H1 (cell line): ENCODE measurements around the gene CADM1. TPM values are rescaled to one million over a fixed set of nuclear protein-coding genes. Genes with fewer than 3 reads are reported as not detected.

ENCODE experiments used
- CTCF ChIA-PET: fragments of 300-600 bp; sonication (Branson Sonifier 250); formaldehyde crosslinking; loops from one replicate; lab custom pipeline; 2021; ENCODE audit not compliant: partially characterized antibody; lab: Charles Lee
- POLR2A ChIA-PET: fragments of 300-600 bp; sonication (Branson Sonifier 250); formaldehyde crosslinking; loops from one replicate; lab custom pipeline; 2021; ENCODE audit warnings: inconsistent platforms; ENCODE audit not compliant: partially characterized antibody; lab: Charles Lee
- DNase-seq, 2 experiments: peaks; one replicate each; pipeline versions ENCODE4 v3.0.0 to v3.0.0-alpha.2; 2010 to 2022; ENCODE audit warnings: low spot score in 2 of 2, low read depth in 1 of 2, mixed read lengths in 1 of 2
- FAIRE-seq: peaks from 2 replicates; lab custom pipeline; 2011; peaks lifted over from hg19 to GRCh38; lab: Jason Lieb, UNC
- H2AFZ ChIP-seq: 2 replicates; pipeline ENCODE4 v1.8.1; 2012; ENCODE audit warnings: low read length, inconsistent platforms
- H2AK5ac ChIP-seq: 2 replicates; pipeline ENCODE4 v1.6.1; 2013; ENCODE audit warnings: low read depth, low read length
- H2BK120ac ChIP-seq: replicated peaks from 2 replicates; pipeline ENCODE3; 2013; ENCODE audit warnings: low read depth, low read length, inconsistent platforms
- H2BK12ac ChIP-seq: 2 replicates; pipeline ENCODE4 v1.6.1; 2013; ENCODE audit warnings: low read depth, low read length
- H2BK15ac ChIP-seq: 2 replicates; pipeline ENCODE4 v1.6.1; 2013; ENCODE audit warnings: low read length
- H2BK20ac ChIP-seq: 2 replicates; pipeline ENCODE4 v1.6.1; 2013; ENCODE audit warnings: low read length
- H2BK5ac ChIP-seq: 2 replicates; pipeline ENCODE4 v1.6.1; 2013; ENCODE audit warnings: low read depth, low read length
- H3K14ac ChIP-seq: 2 replicates; pipeline ENCODE4 v1.6.1; 2013; ENCODE audit warnings: inconsistent platforms; ENCODE audit not compliant: insufficient read length
- H3K18ac ChIP-seq: 2 replicates; pipeline ENCODE4 v1.6.1; 2013; ENCODE audit warnings: low read length; ENCODE audit errors: extremely low read depth
- H3K23ac ChIP-seq: 2 replicates; pipeline ENCODE4 v1.6.1; 2013; ENCODE audit warnings: inconsistent platforms; ENCODE audit not compliant: insufficient read length
- H3K23me2 ChIP-seq: 2 replicates; pipeline ENCODE4 v1.6.1; 2013; ENCODE audit warnings: low read depth, low read length
- H3K27ac ChIP-seq: 2 replicates; pipeline ENCODE4 v1.6.1; 2011; ENCODE audit warnings: low read depth, low read length, inconsistent platforms
- H3K27me3 ChIP-seq, 4 experiments: replicated peaks in 1 of 4; 1 replicate in 1 of 4; 2 replicates in 3 of 4; pipeline versions ENCODE4 v1.6.1 to v1.8.1; 2011 to 2013; ENCODE audit warnings: low read length in 3 of 4, mild to moderate bottlenecking in 3 of 4, inconsistent platforms in 2 of 4, mixed read lengths in 2 of 4, moderate library complexity in 1 of 4; ENCODE audit not compliant: control insufficient read depth in 3 of 4, insufficient read depth in 3 of 4; ENCODE audit errors: extremely low read depth in 1 of 4
- H3K36me3 ChIP-seq, 4 experiments: 2 replicates each; pipeline versions ENCODE4 v1.6.1 to v1.8.1; 2011 to 2013; ENCODE audit warnings: mild to moderate bottlenecking in 4 of 4, low read length in 3 of 4, moderate library complexity in 2 of 4, control low read depth in 1 of 4, inconsistent platforms in 1 of 4; ENCODE audit not compliant: insufficient read depth in 4 of 4, control insufficient read depth in 2 of 4
- H3K4ac ChIP-seq: replicated peaks from 2 replicates; pipeline ENCODE3; 2013; ENCODE audit warnings: low read length, low read depth, mixed read lengths, inconsistent platforms; ENCODE audit not compliant: insufficient read length
- H3K4me1 ChIP-seq, 4 experiments: replicated peaks in 1 of 4; 1 replicate in 1 of 4; 2 replicates in 3 of 4; pipeline versions ENCODE4 v1.6.1 to v1.8.1; 2011 to 2013; ENCODE audit warnings: low read length in 3 of 4, inconsistent platforms in 2 of 4, mixed read lengths in 1 of 4; ENCODE audit not compliant: insufficient read depth in 4 of 4, control insufficient read depth in 3 of 4
- H3K4me2 ChIP-seq, 2 experiments: 2 replicates each; pipeline versions ENCODE4 v1.6.1 to v1.8.1; 2011 to 2013; ENCODE audit warnings: low read depth in 2 of 2, low read length in 2 of 2, control low read depth in 1 of 2, inconsistent platforms in 1 of 2, mild to moderate bottlenecking in 1 of 2; ENCODE audit not compliant: insufficient read depth in 1 of 2
- H3K4me3 ChIP-seq, 4 experiments: fragments of 200-600, 300-600 bp in 1 of 4; sonication (generic), shearing (Covaris generic), sonication (Bioruptor Twin) in 1 of 4; 2 replicates each; pipeline versions ENCODE4 v1.5.1 to v1.8.1; 2011 to 2016; ENCODE audit warnings: low read length in 4 of 4, low read depth in 3 of 4, control low read depth in 2 of 4, inconsistent platforms in 2 of 4, mild to moderate bottlenecking in 2 of 4, mixed read lengths in 1 of 4, moderate library complexity in 1 of 4; ENCODE audit not compliant: insufficient read depth in 2 of 4; ENCODE audit errors: extremely low read depth in 1 of 4
- H3K56ac ChIP-seq: replicated peaks from 2 replicates; pipeline ENCODE3; 2013; ENCODE audit warnings: low read depth, mild to moderate bottlenecking, mixed read lengths, low read length, inconsistent platforms; ENCODE audit not compliant: insufficient read length
- H3K79me1 ChIP-seq: 2 replicates; pipeline ENCODE4 v1.6.1; 2013; ENCODE audit warnings: low read depth, low read length, control low read depth
- H3K79me2 ChIP-seq, 2 experiments: 2 replicates each; pipeline versions ENCODE4 v1.6.1 to v1.8.1; 2012 to 2013; ENCODE audit warnings: low read length in 2 of 2, mild to moderate bottlenecking in 2 of 2, inconsistent platforms in 1 of 2; ENCODE audit not compliant: insufficient read depth in 2 of 2, control insufficient read depth in 1 of 2
- H3K9ac ChIP-seq, 4 experiments: replicated peaks in 1 of 4; 1 replicate in 1 of 4; 2 replicates in 3 of 4; pipeline versions ENCODE4 v1.6.1 to v1.8.1; 2011 to 2013; ENCODE audit warnings: low read depth in 3 of 4, low read length in 3 of 4, control low read depth in 2 of 4, mild to moderate bottlenecking in 2 of 4, moderate library complexity in 2 of 4, inconsistent platforms in 1 of 4; ENCODE audit errors: extremely low read depth in 1 of 4
- H3K9me3 ChIP-seq, 2 experiments: 2 replicates each; pipeline versions ENCODE4 v1.6.1 to v1.8.1; 2012 to 2013; ENCODE audit warnings: mild to moderate bottlenecking in 2 of 2, moderate library complexity in 2 of 2, control low read depth in 1 of 2, inconsistent platforms in 1 of 2, low read depth in 1 of 2, low read length in 1 of 2, mixed read lengths in 1 of 2; ENCODE audit not compliant: insufficient read depth in 2 of 2
- H4K20me1 ChIP-seq, 2 experiments: replicated peaks in 1 of 2; 2 replicates each; pipeline versions ENCODE3 to v1.8.1; 2011 to 2013; ENCODE audit warnings: inconsistent platforms in 2 of 2, low read length in 2 of 2, mild to moderate bottlenecking in 1 of 2; ENCODE audit not compliant: insufficient read depth in 2 of 2, control insufficient read depth in 1 of 2
- H4K5ac ChIP-seq: 2 replicates; pipeline ENCODE4 v1.6.1; 2013; ENCODE audit warnings: low read length, low read depth, mixed read lengths, inconsistent platforms; ENCODE audit not compliant: insufficient read length
- H4K8ac ChIP-seq: 2 replicates; pipeline ENCODE4 v1.8.0; 2013; ENCODE audit warnings: mild to moderate bottlenecking, moderate library complexity, low read length, inconsistent platforms; ENCODE audit not compliant: insufficient read depth; ENCODE audit errors: extremely low read depth
- H4K91ac ChIP-seq: replicated peaks from 2 replicates; pipeline ENCODE3; 2013; ENCODE audit warnings: low read length, mixed read lengths, inconsistent platforms; ENCODE audit not compliant: insufficient read length
- EGR1 ChIP-seq: IDR thresholded peaks from 2 replicates; pipeline ENCODE4 v1.6.1; 2011; ENCODE audit warnings: low read depth, low read length, borderline replicate concordance
- HDAC6 ChIP-seq: IDR thresholded peaks from one replicate; pipeline ENCODE4 v1.7.1; 2012; ENCODE audit warnings: low read depth, mild to moderate bottlenecking, inconsistent platforms, low read length, moderate library complexity
- WGBS, 2 experiments: shearing (Covaris generic) in 1 of 2; methylation state at CpG; one replicate each; pipeline versions ENCODE4 v1.1.6 to v1.1.7; 2013 to 2015; ENCODE audit warnings: low lambda C conversion rate in 2 of 2, mixed read lengths in 2 of 2, inconsistent platforms in 1 of 2, low coverage in 1 of 2, missing lambda C conversion rate in 1 of 2; ENCODE audit not compliant: insufficient replicate concordance in 2 of 2, insufficient coverage in 1 of 2, insufficient read length in 1 of 2; ENCODE audit errors: extremely low coverage in 1 of 2, missing lambda C conversion rate in 1 of 2; 5-methylcytosine and 5-hydroxymethylcytosine counted together
- polyA plus RNA-seq, 7 experiments: library from polyadenylated mRNA; depleted of rRNA in 3 of 7; stranded (reverse) in 5 of 7; unstranded in 2 of 7; fragments of >200 nt in 5 of 7; fragments of 200-250 nt in 2 of 7; gene quantifications; 1 replicate in 5 of 7; 2 replicates in 1 of 7; 4 replicates in 1 of 7; pipeline versions ENCODE4 v1.2.1 to v1.2.3, GENCODE V29; 2011 to 2013; ENCODE audit warnings: missing spikeins in 2 of 7, mixed read lengths in 2 of 7
- total RNA-seq: library from RNA; stranded (reverse); fragmentation: NEBNext Ultra II Directional; extraction: Animal tissue kit (Norgen Biotek cat#: 25700); gene quantifications from 2 replicates; pipeline ENCODE4 v1.2.1, GENCODE V29; 2021

The CADM1 gene
- total and polyA plus RNA-seq, 2 of the 8 experiments (the other 6 are each of a cell fraction or from before 2014, with no cell fraction given): 8.3 to 25.3 TPM

DNA sequence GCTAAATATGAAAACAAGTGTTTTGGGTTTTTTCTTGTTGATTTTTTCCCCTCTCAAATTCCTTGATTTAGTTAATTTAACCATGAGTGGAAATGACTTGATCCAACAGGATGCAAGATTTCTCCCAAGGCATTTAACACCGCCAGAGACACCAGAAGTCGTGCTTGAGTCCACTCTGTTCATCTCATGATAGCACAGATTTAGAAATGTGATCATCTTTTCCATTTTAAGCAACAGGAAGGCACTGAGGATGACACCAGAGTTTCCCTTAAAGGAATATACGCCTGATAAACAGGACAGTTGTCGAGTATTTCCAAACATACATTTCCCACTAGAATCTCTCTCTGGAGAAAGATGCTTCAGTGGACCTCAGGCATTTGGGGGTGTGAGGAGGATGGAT is 318.7 kb downstream of the CADM1 start:
- 93% methylated on average over 4 of the region's 4 CpGs; no CpG with 5 or more reads in 1 of the 2 experiments for WGBS, 2 experiments
- H4K8ac ChIP-seq: no peak overlapping the region
- no peak overlapping the region for H3K4me3 ChIP-seq
- no peak overlapping the region for H3K4ac ChIP-seq
- TF ChIP-seq HDAC6: no peak
- TF ChIP-seq EGR1: no peak
- H3K9me3 ChIP-seq: no peaks in the 10 kb centered on the region
- no peaks in the 10 kb centered on the region for H3K4me1 ChIP-seq
- no peak overlapping the region for H2AFZ ChIP-seq
- H3K79me2 ChIP-seq: no peaks in the 10 kb centered on the region
- no peak overlapping the region for H3K9ac ChIP-seq
- CTCF ChIA-PET: interaction anchor here (3.1 kb wide), 1 partner anchor 15 kb away, joined by 17 read pairs; no protein-coding TSS in a partner anchor
- H3K79me1 ChIP-seq: no peaks in the 10 kb centered on the region
- no peak overlapping the region for H3K56ac ChIP-seq
- no peaks in the 10 kb centered on the region for H3K23me2 ChIP-seq
- DNase-seq (no peak), FAIRE-seq (no peak)
- H2BK20ac ChIP-seq: no peak overlapping the region
- no peak overlapping the region for H2BK120ac ChIP-seq
- H3K18ac ChIP-seq: no peak overlapping the region
- POLR2A ChIA-PET: no interaction called here
- no peak overlapping the region for H2AK5ac ChIP-seq
- no peaks in the 10 kb centered on the region for H3K36me3 ChIP-seq
- H2BK15ac ChIP-seq: no peak overlapping the region
- no peak overlapping the region for H3K4me2 ChIP-seq
- no peak overlapping the region for H3K14ac ChIP-seq
- no peak overlapping the region for H4K91ac ChIP-seq
- no peaks in the 10 kb centered on the region; a peak in 1 of 7 replicates for H3K27me3 ChIP-seq
- H4K5ac ChIP-seq: no peak overlapping the region
- H3K27ac ChIP-seq: no peak overlapping the region
- no peak overlapping the region for H2BK12ac ChIP-seq
- H3K23ac ChIP-seq: no peak overlapping the region
- no peaks in the 10 kb centered on the region for H4K20me1 ChIP-seq
- no peak overlapping the region for H2BK5ac ChIP-seq
